ENCODE data around the gene TBX15.

The TBX15 gene

DNA sequence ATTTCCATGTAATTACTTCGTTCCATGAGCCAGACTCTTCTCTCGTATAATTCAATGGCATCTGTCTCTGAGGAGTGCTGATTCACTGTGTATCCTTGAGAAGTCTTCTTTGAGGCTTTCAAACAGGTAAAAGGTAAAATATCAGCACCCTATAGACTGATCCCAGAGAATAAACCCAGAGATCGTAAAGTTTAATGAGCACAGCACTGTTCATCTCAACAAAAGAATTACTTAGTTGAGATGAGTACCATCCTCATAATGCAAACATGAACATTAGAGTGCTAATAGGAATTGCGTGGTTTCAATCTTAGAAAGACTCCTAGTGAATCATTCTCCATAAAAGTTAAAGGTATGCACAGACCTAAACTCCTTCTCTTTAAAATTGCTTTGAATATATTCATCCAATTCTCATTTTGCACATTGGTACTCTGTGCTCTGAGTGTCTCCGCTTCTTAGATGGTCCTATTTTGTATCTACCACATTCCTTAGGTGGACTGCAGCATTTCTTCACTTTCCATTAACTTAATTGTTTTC lies 97.2 kb downstream of the TBX15 start:
- no peak for DNase-seq (ENCODE audit: low read depth in 2 of 2)

DNA sequence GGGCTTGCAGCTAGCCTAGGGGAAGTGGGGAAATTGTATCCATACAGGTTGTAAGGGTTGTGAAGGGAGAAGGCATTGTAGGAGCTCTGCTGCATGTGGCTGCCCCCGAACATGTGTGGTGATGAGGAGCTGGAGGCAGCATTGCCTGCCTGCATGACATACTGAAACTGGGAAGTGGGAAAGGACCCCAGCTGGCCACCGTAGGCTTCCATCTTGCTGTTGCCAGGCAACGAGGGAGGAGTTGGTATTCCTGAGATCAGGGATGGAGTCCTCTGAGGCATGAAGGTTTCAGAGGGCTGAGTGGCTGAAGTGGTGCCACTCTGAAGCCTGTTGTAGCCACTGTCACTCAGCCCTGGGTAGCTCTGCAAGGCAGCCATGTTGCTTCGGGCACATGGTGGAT lies 103.2 kb downstream of the TBX15 start:
- no peak for DNase-seq (ENCODE audit: low read depth in 2 of 2)

DNA sequence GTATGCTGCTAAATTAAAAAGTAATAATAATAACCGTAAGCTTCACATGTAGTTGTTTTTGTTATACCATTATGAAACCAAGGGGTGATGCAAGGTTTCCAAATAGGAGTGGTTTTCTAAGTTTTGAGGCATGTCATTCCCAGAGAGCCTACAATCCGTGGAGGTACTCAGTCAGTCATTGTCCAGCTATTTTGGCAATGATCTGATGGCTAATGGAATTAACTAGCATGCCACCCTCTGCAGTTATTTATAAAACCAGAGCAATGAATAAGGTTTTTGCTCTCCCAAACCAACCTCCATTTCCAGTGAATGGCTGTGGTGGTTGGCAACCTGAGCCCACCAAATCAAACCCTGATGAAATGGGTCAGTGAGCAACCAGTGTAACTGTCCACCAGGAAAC lies 106.4 kb downstream of the TBX15 start:
- DNase-seq (ENCODE audit: low read depth in 2 of 2) = no peak

DNA sequence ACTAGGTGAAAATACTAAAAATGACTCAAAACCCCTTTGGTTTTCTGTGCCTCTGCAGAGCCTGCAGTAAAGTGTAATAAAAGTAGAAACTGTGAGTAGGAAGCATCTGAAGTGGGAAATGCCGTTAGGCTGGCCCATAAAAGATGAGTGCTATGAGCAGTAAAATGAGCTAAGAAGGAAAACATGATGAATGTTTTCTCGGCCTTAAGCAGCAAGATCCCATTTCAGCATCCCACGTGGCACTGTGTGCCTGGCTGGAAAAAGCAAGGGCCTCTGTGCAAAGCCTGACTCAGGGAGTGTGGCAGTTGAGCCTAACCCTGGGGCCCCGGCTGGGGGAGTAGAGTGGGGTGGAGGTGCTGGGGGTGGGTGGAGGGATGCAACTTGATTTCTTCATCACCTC lies 109.5 kb downstream of the TBX15 start:
- DNase-seq (ENCODE audit: low read depth in 2 of 2) = no peak

DNA sequence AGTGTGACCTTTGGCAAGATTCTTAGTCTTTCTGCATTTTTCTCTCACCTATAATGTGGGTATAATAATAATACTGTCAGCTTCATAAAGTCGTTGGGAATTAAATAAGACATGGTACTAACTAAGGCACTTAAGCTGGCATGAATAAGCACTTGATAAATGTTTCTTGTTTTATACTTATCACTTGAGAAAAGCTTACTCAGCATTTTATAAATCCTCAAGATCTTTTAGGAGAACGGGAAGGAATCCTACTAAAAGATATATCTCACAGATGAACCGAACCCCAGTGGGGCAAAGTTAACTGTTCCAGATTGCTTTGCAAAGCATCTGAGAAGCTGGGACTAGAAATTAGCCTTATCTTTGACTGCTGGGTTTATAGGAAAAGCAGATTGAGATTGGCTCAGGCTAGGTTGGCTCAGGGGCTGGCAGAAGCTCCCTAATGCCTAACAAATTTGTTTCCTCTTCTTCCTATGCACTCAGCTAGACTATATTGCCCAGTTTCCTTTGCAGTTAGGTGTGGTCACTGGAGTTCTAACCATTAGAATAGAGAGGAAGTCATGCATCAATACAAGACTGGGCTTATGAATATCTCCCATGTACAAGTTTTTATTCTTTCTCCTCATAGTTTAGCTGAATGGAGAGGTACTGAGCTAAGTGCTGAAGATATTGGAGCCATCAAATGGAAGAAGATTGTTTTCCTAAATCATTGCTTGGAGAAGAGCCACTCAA lies 110.3 kb downstream of the TBX15 start:
- no peak for DNase-seq (ENCODE audit: low read depth in 2 of 2)

DNA sequence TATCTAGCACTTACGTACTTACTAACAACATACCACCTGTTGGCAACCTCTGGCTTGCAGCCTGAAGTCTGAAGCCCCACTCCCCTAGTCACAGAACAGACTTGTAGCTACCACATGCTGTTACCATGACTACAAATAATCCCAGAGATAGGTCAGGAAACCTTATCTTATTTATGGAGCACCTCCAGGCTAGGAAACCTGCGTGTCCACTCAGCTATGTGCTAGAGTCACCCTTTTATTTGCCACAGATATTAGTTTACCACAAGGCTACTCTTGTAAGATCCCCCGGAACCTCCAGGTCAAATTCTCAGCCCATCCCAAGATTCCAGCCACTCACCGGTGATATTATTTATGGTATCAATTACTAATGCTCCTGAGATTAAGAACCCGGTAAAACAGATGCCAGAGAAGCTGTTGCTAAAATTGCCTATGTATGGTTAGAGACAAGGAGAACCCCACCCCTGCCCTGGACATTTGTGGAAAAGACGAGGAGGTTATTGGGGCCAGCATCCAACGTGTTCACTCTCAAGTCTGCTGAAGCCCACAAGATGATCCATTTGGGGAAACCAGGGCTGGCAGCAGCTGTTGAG lies 116.5 kb downstream of the TBX15 start:
- no peak for DNase-seq (ENCODE audit: low read depth in 2 of 2)

DNA sequence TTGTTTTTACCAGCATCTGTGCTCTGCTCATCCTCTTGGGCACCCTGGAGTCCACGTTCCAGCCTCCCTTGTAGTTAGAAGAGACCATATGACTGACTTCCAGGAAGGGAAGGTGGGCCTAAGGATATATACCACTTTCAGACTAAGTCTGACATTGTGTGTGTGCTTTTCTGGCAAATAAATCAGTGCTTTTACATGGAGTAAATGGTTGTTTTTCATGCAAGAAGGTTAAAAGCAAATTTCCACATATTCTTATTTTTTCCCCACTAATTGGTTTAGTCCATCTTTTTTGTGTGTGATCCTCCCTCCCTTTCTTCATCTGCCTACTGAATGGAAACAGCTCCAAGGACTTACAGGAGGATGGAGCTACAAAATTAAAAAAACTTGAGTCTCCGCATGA lies 119.8 kb downstream of the TBX15 start:
- no peak for DNase-seq (ENCODE audit: low read depth in 2 of 2)

DNA sequence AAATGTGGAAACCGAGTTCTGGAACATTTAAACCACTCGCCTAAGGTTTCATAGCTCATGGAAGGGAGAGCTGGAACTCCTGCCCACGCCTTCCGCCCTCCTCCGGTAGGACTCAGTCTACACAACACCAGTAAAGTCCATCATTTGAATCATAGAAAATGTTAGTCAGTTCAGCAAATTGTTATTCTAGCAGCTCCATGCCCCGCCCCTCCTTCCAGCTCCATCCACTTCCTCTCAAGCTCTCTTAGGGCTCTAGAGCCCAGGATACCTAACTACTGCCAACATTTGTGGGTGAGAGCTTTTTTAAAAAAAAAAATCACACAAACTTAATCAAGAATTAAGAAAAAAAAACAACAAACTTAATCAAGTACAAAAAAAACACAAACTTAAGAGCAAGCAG lies 121.8 kb downstream of the TBX15 start:
- DNase-seq (ENCODE audit: low read depth in 2 of 2) = no peak

DNA sequence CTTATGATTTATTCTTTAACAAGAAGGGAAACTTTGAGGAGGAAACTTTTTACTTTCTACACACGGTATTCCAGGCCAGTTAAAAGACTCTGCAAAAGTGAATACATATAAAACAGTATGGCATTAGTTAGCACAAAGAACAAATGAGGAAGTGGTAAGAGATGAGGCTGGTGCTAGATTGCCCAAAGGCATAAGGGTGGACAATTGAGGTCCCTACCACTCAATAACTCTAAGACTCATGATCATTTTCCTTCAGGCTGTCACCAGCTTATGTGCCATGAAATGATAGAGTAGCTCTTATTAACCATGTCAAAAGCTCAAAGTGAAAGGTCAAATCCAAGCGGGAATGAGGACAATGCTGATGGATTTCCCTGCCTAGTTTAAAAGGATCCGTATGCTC lies 124.5 kb downstream of the TBX15 start:
- DNase-seq (ENCODE audit: low read depth in 2 of 2) = no peak

DNA sequence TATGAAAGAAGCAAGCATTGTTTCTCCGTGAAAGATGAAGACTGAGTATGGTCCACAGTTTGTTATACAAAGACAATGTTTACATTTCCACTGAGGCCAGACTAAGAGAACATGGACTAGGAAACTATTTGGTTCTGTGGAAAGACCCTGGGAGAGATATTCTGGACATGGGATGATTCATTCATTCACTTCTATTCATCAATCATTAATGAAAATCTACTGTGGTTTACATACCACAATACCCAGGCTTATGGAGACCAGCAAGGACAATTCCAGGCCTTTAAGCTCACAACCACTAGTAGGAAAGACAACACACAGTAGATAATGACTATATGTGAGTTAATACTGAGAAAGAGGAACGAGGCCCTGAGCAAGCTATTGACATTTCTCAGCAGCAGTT lies 125.4 kb downstream of the TBX15 start:
- no peak for DNase-seq (ENCODE audit: low read depth in 2 of 2)

DNA sequence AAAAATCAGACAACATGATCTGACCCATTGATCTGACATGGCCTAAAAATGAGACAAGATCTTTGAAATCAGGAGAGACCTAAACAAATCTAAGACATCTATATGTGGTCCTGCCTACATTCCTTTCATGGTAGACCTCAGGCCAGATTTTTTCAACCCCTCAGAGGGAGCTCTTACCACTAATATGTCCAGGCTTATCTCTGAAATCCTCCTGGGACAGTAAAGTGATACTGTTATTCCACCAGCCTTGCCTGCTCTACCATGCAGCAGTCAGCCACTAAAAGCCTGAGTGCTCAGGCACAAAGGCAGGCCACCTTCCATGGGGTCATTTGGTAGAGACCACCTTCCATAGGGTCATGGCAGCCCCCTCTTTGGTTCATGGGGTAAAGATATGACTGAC lies 126.9 kb downstream of the TBX15 start:
- no peak for DNase-seq (ENCODE audit: low read depth in 2 of 2)

DNA sequence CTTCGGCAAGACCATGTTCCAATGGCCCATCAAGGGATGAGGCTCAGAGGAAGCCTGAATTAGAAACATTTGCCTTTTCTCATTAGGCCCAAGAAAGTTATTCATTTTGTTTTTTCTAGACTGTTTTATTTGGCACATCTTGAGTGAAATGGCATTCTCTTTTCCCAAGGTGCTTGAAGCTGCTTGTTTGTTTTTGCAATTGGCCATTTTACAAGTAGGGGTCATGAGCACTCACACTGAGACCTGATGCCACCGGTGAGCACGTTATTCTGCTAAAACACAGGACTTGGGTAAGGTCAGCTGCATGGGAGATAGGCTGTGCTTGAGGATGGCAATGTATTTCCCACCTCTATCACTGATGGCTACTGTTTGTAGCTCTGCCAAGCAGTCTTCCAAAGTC lies 128.1 kb downstream of the TBX15 start:
- no peak for DNase-seq (ENCODE audit: low read depth in 2 of 2)

DNA sequence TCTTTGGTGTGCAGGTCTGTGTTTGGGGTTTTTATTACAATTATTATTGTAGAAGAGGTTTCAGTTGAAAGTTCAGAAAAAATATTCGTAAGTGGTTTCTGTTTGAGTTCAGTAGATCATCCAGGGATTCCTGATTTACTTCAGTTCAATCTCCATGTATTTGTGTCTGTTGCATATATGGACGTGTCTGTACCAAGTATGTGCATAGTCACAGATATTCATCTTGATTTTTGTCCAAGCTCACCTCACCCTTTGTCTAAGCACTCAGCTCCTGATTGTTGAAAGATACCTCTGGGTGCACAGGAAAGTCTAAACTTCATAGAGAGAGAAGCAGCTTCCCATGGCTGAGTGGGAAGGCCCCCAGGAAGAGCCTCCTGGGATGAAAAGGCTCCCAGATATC lies 141.7 kb downstream of the TBX15 start:
- no peak for DNase-seq (ENCODE audit: low read depth in 2 of 2)

DNA sequence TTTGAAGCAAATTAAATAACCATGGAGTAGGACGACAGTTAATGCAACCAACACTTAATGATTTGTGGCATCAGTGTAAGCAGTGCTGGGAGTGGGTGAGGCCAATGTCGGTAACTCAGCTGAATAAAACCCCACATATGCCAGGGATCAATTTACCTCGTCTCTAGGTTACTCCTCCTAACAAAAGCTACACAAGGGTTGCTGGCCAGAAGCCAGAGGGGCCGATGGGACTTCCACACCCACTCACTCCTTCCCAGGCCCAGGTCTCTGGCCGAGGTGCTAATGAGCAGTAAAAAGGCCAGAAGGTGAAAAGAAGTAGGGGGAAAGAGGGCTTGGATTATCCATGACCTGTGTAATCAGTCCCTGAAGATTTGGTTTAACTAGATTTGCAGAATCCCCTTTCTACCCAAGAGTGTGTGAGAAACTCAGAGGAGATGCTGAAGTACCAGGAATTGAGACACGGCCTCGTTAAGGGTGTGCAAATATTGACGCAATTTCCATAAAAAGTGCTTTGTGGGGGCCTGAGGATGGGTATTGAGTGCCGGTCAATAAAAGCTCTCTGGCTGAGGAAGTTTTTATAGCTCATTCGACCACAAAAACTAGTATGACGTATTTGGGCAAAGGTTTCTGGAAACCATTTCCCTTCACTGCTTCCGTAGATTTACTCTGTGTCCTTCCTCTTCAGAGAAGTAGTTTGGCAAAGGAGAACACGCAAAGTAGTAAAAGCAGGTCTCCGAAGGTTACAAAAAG lies 145.5 kb downstream of the TBX15 start:
- DNase-seq (ENCODE audit: low read depth in 2 of 2) = no peak

DNA sequence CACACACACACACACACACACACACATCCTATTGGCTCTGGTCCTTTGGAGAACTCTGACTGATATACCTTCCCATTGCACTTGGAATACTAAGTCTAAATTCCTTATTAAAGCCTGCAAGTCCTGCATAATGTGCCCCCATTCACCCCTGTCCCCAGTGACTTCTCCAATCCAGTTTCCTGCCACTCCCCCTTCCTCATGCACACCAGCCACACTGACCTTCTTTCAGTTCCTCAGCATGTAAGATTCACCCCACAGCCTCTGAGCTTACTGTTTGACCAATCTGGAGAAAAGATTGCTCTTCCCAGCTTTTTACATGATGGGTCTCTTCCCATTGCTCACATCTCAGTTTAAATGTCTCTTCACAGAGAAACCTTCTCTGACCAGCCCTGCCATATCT lies 146.6 kb downstream of the TBX15 start:
- DNase-seq (ENCODE audit: low read depth in 2 of 2) = no peak
